Measurements from ENCODE around the gene SCYGR7. TPM values are rescaled to one million over a fixed set of nuclear protein-coding genes. Genes with fewer than 3 reads are reported as not detected.

SCYGR7 gene
- total and polyA plus RNA-seq, 10 of the 15 experiments (the other 5 are each of a cell fraction or from before 2014, with no cell fraction given): not detected

GRCh38 chr2:227739351-227739750, 11.2 kb downstream of the SCYGR7 start:
- RAD21 ChIA-PET (ENCODE audit: unreplicated experiment): no interaction called here
- no peak overlapping the region for H3K27ac ChIP-seq (ENCODE audit: control insufficient read depth, insufficient read depth)
- WGBS (ENCODE audit: insufficient coverage, insufficient replicate concordance, low lambda C conversion rate, missing lambda C conversion rate): 77% methylated on average over 14 of the region's 14 CpGs
- H3K9ac ChIP-seq (ENCODE audit: control insufficient read depth, insufficient read depth, low read length): no peak overlapping the region
- H3K27me3 ChIP-seq (replicated peaks in 1 of 2; ENCODE audit: control insufficient read depth in 2 of 2, insufficient read depth in 2 of 2, low read length in 1 of 2): no peaks in the 10 kb centered on the region
- H4K20me1 ChIP-seq (ENCODE audit: control insufficient read depth, insufficient read depth): no peaks in the 10 kb centered on the region
- SMC1A ChIA-PET (ENCODE audit: uncharacterized antibody, unreplicated experiment): interaction anchor here (1.8 kb wide), 1 partner anchor 27 kb away, joined by 6 read pairs; no protein-coding TSS in a partner anchor
- no peaks in the 10 kb centered on the region for H3K79me2 ChIP-seq (ENCODE audit: control insufficient read depth, insufficient read depth, low read length)
- intact Hi-C loops (cut with micrococcal nuclease; ENCODE audit: unreplicated experiment) (no loop called here), in situ Hi-C loops (cut with MboI) (no loop called here)
- TF ChIP-seq SMAD1 (IDR thresholded peaks at IDR 0.05; ENCODE audit: low read depth, partially characterized antibody) (no peak), NBN (IDR thresholded peaks at IDR 0.05) (no peak), HCFC1 (IDR thresholded peaks at IDR 0.05; ENCODE audit: low read length) (no peak), ATF7 (IDR thresholded peaks at IDR 0.05; ENCODE audit: low read depth) (no peak), SUZ12 (IDR thresholded peaks at IDR 0.05; ENCODE audit: unreplicated experiment) (no peak), PRDM15 (CRISPR knock-in tag; IDR thresholded peaks at IDR 0.05) (no peak), SMAD5 (IDR thresholded peaks at IDR 0.05; ENCODE audit: low read depth) (no peak), EP300 (IDR thresholded peaks at IDR 0.05; ENCODE audit: borderline replicate concordance in 1 of 2, control insufficient read depth in 1 of 2, low read depth in 2 of 2, low read length in 2 of 2) (no peak), RAD51 (IDR thresholded peaks at IDR 0.05) (no peak), NFYA (IDR thresholded peaks at IDR 0.05; ENCODE audit: borderline replicate concordance, low read depth, low read length) (no peak), SREBF2 (IDR thresholded peaks at IDR 0.05; ENCODE audit: low read length) (no peak), NR2C2 (IDR thresholded peaks at IDR 0.05; ENCODE audit: borderline replicate concordance, control insufficient read depth, insufficient read length, low read depth) (no peak), ZZZ3 (IDR thresholded peaks at IDR 0.05; ENCODE audit: control insufficient read depth, insufficient read length, low read depth) (no peak), ATF3 (IDR thresholded peaks at IDR 0.05; ENCODE audit: borderline replicate concordance, extremely low read depth, low read depth, low read length) (no peak), ZSCAN29 (IDR thresholded peaks at IDR 0.05) (no peak), RUNX3 (IDR thresholded peaks at IDR 0.05; ENCODE audit: low read length) (no peak), PAX5 (IDR thresholded peaks at IDR 0.05; ENCODE audit: borderline replicate concordance, low read depth, low read length) (no peak)
- TF ChIP-seq, protein P1, sequence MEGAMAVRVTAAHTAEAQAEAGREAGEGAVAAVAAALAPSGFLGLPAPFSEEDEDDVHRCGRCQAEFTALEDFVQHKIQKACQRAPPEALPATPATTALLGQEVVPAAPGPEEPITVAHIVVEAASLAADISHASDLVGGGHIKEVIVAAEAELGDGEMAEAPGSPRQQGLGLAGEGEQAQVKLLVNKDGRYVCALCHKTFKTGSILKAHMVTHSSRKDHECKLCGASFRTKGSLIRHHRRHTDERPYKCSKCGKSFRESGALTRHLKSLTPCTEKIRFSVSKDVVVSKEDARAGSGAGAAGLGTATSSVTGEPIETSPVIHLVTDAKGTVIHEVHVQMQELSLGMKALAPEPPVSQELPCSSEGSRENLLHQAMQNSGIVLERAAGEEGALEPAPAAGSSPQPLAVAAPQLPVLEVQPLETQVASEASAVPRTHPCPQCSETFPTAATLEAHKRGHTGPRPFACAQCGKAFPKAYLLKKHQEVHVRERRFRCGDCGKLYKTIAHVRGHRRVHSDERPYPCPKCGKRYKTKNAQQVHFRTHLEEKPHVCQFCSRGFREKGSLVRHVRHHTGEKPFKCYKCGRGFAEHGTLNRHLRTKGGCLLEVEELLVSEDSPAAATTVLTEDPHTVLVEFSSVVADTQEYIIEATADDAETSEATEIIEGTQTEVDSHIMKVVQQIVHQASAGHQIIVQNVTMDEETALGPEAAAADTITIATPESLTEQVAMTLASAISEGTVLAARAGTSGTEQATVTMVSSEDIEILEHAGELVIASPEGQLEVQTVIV (IDR thresholded peaks at IDR 0.05; ENCODE audit: borderline replicate concordance, partially characterized antibody): no peak
- TF ChIP-seq, protein P2, sequence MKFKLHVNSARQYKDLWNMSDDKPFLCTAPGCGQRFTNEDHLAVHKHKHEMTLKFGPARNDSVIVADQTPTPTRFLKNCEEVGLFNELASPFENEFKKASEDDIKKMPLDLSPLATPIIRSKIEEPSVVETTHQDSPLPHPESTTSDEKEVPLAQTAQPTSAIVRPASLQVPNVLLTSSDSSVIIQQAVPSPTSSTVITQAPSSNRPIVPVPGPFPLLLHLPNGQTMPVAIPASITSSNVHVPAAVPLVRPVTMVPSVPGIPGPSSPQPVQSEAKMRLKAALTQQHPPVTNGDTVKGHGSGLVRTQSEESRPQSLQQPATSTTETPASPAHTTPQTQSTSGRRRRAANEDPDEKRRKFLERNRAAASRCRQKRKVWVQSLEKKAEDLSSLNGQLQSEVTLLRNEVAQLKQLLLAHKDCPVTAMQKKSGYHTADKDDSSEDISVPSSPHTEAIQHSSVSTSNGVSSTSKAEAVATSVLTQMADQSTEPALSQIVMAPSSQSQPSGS (IDR thresholded peaks at IDR 0.05; ENCODE audit: low read length): no peak
- no TSS peak for BruUV-seq (replicated peaks)
- FAIRE-seq (no peak), DNase-seq (ENCODE audit: low read depth, low spot score) (no peak), ATAC-seq (no peak)
- H2AFZ ChIP-seq (ENCODE audit: control insufficient read depth, low read depth, low read length): no peak overlapping the region
- H3K9me3 ChIP-seq (replicated peaks; ENCODE audit: control insufficient read depth, insufficient read depth, low read length): no peaks in the 10 kb centered on the region
- H3K4me1 ChIP-seq (ENCODE audit: control insufficient read depth, insufficient read depth, low read length): no peaks in the 10 kb centered on the region
- no peak overlapping the region for H3K4me2 ChIP-seq (ENCODE audit: control insufficient read depth, insufficient read depth)
- no peaks in the 10 kb centered on the region for H3K36me3 ChIP-seq (ENCODE audit: control insufficient read depth in 2 of 2, insufficient read depth in 2 of 2, low read length in 1 of 2)
- CTCF ChIA-PET: interaction anchor here (0.7 to 3.8 kb wide), 5 partner anchors 27 to 261 kb away, joined by 3 to 24 read pairs (median 5); no protein-coding TSS in a partner anchor
- POLR2A ChIA-PET: no interaction called here
- H3K4me3 ChIP-seq: no peak overlapping the region

All from GM12878 (cell line).